ENCODE results near the gene CD82. TPM values are rescaled to one million over a fixed set of nuclear protein-coding genes. Genes with fewer than 3 reads are reported as not detected.

The CD82 gene
- polyA plus RNA-seq, 3 donors, result 40.8 to 89.0 (median 43.0) TPM

GRCh38 chr11:44622190-44622650, 56.8 kb downstream of the CD82 start:
- Mint-ChIP-seq H3K4me3 (no peak overlapping the region), H3K36me3 (peaks cover 30 to 58% of the 10 kb centered on the region in 2 donors), H3K9me3 (peaks cover 0 to 4% (median 2%) of the 10 kb centered on the region in 7 donors), H3K27ac (peak overlapping the region in 2 of 7 donors; percentile 24 to 42), H3K27me3 (ENCODE audit: low read depth in 3 of 3) (peaks cover 17 to 22% (median 20%) of the 10 kb centered on the region in 3 donors), H3K4me1 (peaks cover 45% of the 10 kb centered on the region)
- H3K4me2 ChIP-seq (replicated peaks; ENCODE audit: extremely low read depth, low read length, poor library complexity, severe bottlenecking), result no peak overlapping the region
- H3K79me2 ChIP-seq (ENCODE audit: insufficient read depth, low read length), result no peaks in the 10 kb centered on the region
- no peaks in the 10 kb centered on the region for H3K9me3 ChIP-seq (replicated peaks in 1 of 2; ENCODE audit: control insufficient read depth in 1 of 2, insufficient read depth in 1 of 2, low read length in 2 of 2)
- WGBS (ENCODE audit: insufficient coverage), result 100% methylated on average over 1 of the region's 4 CpGs
- peaks cover 22 to 30% of the 10 kb centered on the region in 2 donors for H3K4me1 ChIP-seq (ENCODE audit: control insufficient read depth in 1 of 2, insufficient read depth in 2 of 2, low read length in 2 of 2)
- no peak for TF ChIP-seq CTCF (IDR thresholded peaks at IDR 0.05)
- no peak overlapping the region for H3K4me3 ChIP-seq (replicated peaks in 1 of 3; ENCODE audit: low read depth in 2 of 3, low read length in 3 of 3)
- no peak overlapping the region for H3K9ac ChIP-seq (ENCODE audit: insufficient read depth, low read length, poor library complexity, severe bottlenecking)
- no peak for DNase-seq
- no peak overlapping the region for H3K27ac ChIP-seq (ENCODE audit: low read depth in 1 of 2, low read length in 2 of 2)
- no peaks in the 10 kb centered on the region for H4K20me1 ChIP-seq (ENCODE audit: insufficient read depth, low read length)
- no peaks in the 10 kb centered on the region for H3K27me3 ChIP-seq (ENCODE audit: control insufficient read depth in 2 of 2, insufficient read depth in 2 of 2, low read length in 2 of 2)
- intact Hi-C loops (cut with micrococcal nuclease), result loop anchor here (5.0 to 10.0 kb wide), 3 partner anchors 153 to 290 kb away; no protein-coding TSS in a partner anchor
- no peak overlapping the region for H2AFZ ChIP-seq (ENCODE audit: insufficient read depth, low read depth, low read length, poor library complexity, severe bottlenecking)
- H3K36me3 ChIP-seq (replicated peaks in 1 of 2; ENCODE audit: control insufficient read depth in 1 of 2, insufficient read depth in 2 of 2, low read length in 2 of 2), result peaks cover 6 to 26% of the 10 kb centered on the region in 2 donors

GRCh38 chr11:44622721-44623258, 57.3 kb downstream of the CD82 start:
- no peak overlapping the region for H3K4me3 ChIP-seq (replicated peaks in 1 of 3; ENCODE audit: low read depth in 2 of 3, low read length in 3 of 3)
- H3K79me2 ChIP-seq (ENCODE audit: insufficient read depth, low read length), result no peaks in the 10 kb centered on the region
- Mint-ChIP-seq H3K27me3 (ENCODE audit: low read depth in 3 of 3) (peaks cover 20 to 23% (median 22%) of the 10 kb centered on the region in 3 donors), H3K27ac (peak overlapping the region in 1 of 7 donors; percentile 18), H3K9me3 (peaks cover 0 to 4% (median 2%) of the 10 kb centered on the region in 7 donors), H3K4me1 (peaks cover 49% of the 10 kb centered on the region), H3K36me3 (peaks cover 26 to 55% of the 10 kb centered on the region in 2 donors), H3K4me3 (peak overlapping the region in 1 of 2 donors; percentile 46)
- TF ChIP-seq CTCF (IDR thresholded peaks at IDR 0.05), result no peak
- no peak overlapping the region for H3K27ac ChIP-seq (ENCODE audit: low read depth in 1 of 2, low read length in 2 of 2)
- H3K27me3 ChIP-seq (ENCODE audit: control insufficient read depth in 2 of 2, insufficient read depth in 2 of 2, low read length in 2 of 2), result no peaks in the 10 kb centered on the region
- no peak overlapping the region for H3K4me2 ChIP-seq (replicated peaks; ENCODE audit: extremely low read depth, low read length, poor library complexity, severe bottlenecking)
- no peaks in the 10 kb centered on the region for H3K9me3 ChIP-seq (replicated peaks in 1 of 2; ENCODE audit: control insufficient read depth in 1 of 2, insufficient read depth in 1 of 2, low read length in 2 of 2)
- no peak overlapping the region for H2AFZ ChIP-seq (ENCODE audit: insufficient read depth, low read depth, low read length, poor library complexity, severe bottlenecking)
- peak in 1 of 3 donors; percentile 2 for DNase-seq
- H3K36me3 ChIP-seq (replicated peaks in 1 of 2; ENCODE audit: control insufficient read depth in 1 of 2, insufficient read depth in 2 of 2, low read length in 2 of 2), result peaks cover 6 to 23% of the 10 kb centered on the region in 2 donors
- H3K4me1 ChIP-seq (ENCODE audit: control insufficient read depth in 1 of 2, insufficient read depth in 2 of 2, low read length in 2 of 2), result peaks cover 22 to 30% of the 10 kb centered on the region in 2 donors
- H4K20me1 ChIP-seq (ENCODE audit: insufficient read depth, low read length), result no peaks in the 10 kb centered on the region
- no peak overlapping the region for H3K9ac ChIP-seq (ENCODE audit: insufficient read depth, low read length, poor library complexity, severe bottlenecking)
- WGBS (ENCODE audit: insufficient coverage), result 97% methylated on average over 9 of the region's 11 CpGs
- intact Hi-C loops (cut with micrococcal nuclease), result loop anchor here (5.0 to 10.0 kb wide), 3 partner anchors 152 to 290 kb away; no protein-coding TSS in a partner anchor

Data from CD14-positive monocyte (primary cell).